Fibroblast of lung (primary cell): ENCODE data around the gene S100G. TPM values are rescaled to one million over a fixed set of nuclear protein-coding genes. Genes with fewer than 3 reads are reported as not detected.

Experiments used
- DNase-seq, 2 donors: peaks; one replicate each; pipeline versions ENCODE4 v3.0.0 to v3.0.0-alpha.2; 2010; ENCODE audit warnings: low read depth in 2 of 2
- H2AFZ ChIP-seq: 2 replicates; pipeline ENCODE4 v1.5.1; 2012; ENCODE audit warnings: low read length, control low read depth, inconsistent platforms
- H3K27ac ChIP-seq: 2 replicates; pipeline ENCODE4 v1.5.1; 2011; ENCODE audit warnings: low read length, control low read depth; ENCODE audit not compliant: insufficient read depth
- H3K27me3 ChIP-seq: 2 replicates; pipeline ENCODE4 v1.5.1; 2011; ENCODE audit warnings: mild to moderate bottlenecking, low read length; ENCODE audit not compliant: control insufficient read depth, insufficient read depth
- H3K36me3 ChIP-seq: 2 replicates; pipeline ENCODE4 v1.5.1; 2011; ENCODE audit warnings: low read length; ENCODE audit not compliant: control insufficient read depth, insufficient read depth
- H3K4me1 ChIP-seq: 2 replicates; pipeline ENCODE4 v1.5.1; 2011; ENCODE audit warnings: low read length; ENCODE audit not compliant: control insufficient read depth, insufficient read depth; ENCODE audit errors: extremely low read depth
- H3K4me2 ChIP-seq: 2 replicates; pipeline ENCODE4 v1.5.1; 2011; ENCODE audit warnings: low read length, control low read depth; ENCODE audit not compliant: insufficient read depth; ENCODE audit errors: extremely low read depth
- H3K4me3 ChIP-seq, 4 experiments: fragments of 200-600 bp in 1 of 4; sonication (generic) in 1 of 4; replicated peaks in 1 of 4; 2 replicates each; pipeline ENCODE4 v1.5.1; 2011 to 2016; ENCODE audit warnings: low read length in 4 of 4, low read depth in 3 of 4, mild to moderate bottlenecking in 3 of 4, control low read depth in 2 of 4, inconsistent platforms in 1 of 4, mixed read lengths in 1 of 4; ENCODE audit not compliant: insufficient read depth in 1 of 4; ENCODE audit errors: control extremely low read depth in 1 of 4
- H3K79me2 ChIP-seq: 2 replicates; pipeline ENCODE4 v1.5.1; 2012; ENCODE audit warnings: mild to moderate bottlenecking, low read length, inconsistent platforms; ENCODE audit not compliant: control insufficient read depth, insufficient read depth
- H3K9ac ChIP-seq: 2 replicates; pipeline ENCODE4 v1.5.1; 2011; ENCODE audit warnings: mild to moderate bottlenecking, low read length, control low read depth; ENCODE audit not compliant: insufficient read depth
- H3K9me3 ChIP-seq: 2 replicates; pipeline ENCODE4 v1.5.1; 2012; ENCODE audit warnings: low read depth, low read length; ENCODE audit not compliant: control insufficient read depth, insufficient read depth
- H4K20me1 ChIP-seq: 2 replicates; pipeline ENCODE4 v1.5.1; 2011; ENCODE audit warnings: low read length; ENCODE audit not compliant: control insufficient read depth, insufficient read depth; ENCODE audit errors: extremely low read depth
- CTCF ChIP-seq, 2 donors: IDR thresholded peaks in 1 of 2; conservative IDR thresholded peaks in 1 of 2; 1 replicate in 1 of 2; 2 replicates in 1 of 2; pipeline ENCODE4 v1.5.1; 2011 to 2012; ENCODE audit warnings: low read length in 2 of 2, control low read depth in 1 of 2, inconsistent platforms in 1 of 2, low read depth in 1 of 2, mild to moderate bottlenecking in 1 of 2
- EZH2 ChIP-seq: IDR thresholded peaks from 2 replicates; pipeline ENCODE4 v1.5.1; 2012; ENCODE audit warnings: low read length, control low read depth, mild to moderate bottlenecking; ENCODE audit errors: missing control alignments
- polyA plus RNA-seq, 2 donors: library from polyadenylated mRNA; depleted of rRNA in 1 of 2; stranded (reverse) in 1 of 2; unstranded in 1 of 2; fragments of >200 nt; gene quantifications; 2 replicates each; pipeline ENCODE4 v1.2.1, GENCODE V29; 2011 to 2012; ENCODE audit warnings: missing spikeins in 1 of 2
- total RNA-seq: library from RNA; depleted of rRNA; stranded (reverse); fragments of >200 nt; gene quantifications from 2 replicates; pipeline ENCODE4 v1.2.1, GENCODE V29; 2014

Gene S100G
- total and polyA plus RNA-seq, 2 donors (not counting 1 experiment from before 2014, with no cell fraction given), result not detected

GRCh38 chrX:16671005-16671404 is 21.0 kb downstream of the S100G start:
- H3K9me3 ChIP-seq, result no peaks in the 10 kb centered on the region
- no peaks in the 10 kb centered on the region for H3K36me3 ChIP-seq
- H3K9ac ChIP-seq, result no peak overlapping the region
- H3K27me3 ChIP-seq, result no peaks in the 10 kb centered on the region
- peaks cover 7% of the 10 kb centered on the region for H3K4me1 ChIP-seq
- no peak overlapping the region for H3K4me2 ChIP-seq
- H2AFZ ChIP-seq, result no peak overlapping the region
- H3K27ac ChIP-seq, result no peak overlapping the region
- TF ChIP-seq CTCF (conservative IDR thresholded peaks at IDR 0.05 in 1 of 2, IDR thresholded peaks at IDR 0.05 in 1 of 2; ENCODE audit: low read depth in 1 of 2, low read length in 2 of 2) (peak in 1 of 2 donors; percentile 24), EZH2 (no peak)
- no peaks in the 10 kb centered on the region for H4K20me1 ChIP-seq
- H3K79me2 ChIP-seq, result no peaks in the 10 kb centered on the region
- peak; percentile 45 to 69 for DNase-seq
- no peak overlapping the region for H3K4me3 ChIP-seq

- Histone ChIP-seq H3K27me3 (no peaks in the 10 kb centered on the region), H3K4me1 (no peaks in the 10 kb centered on the region), H3K4me2 (no peak overlapping the region), H3K9me3 (no peaks in the 10 kb centered on the region), H3K36me3 (no peaks in the 10 kb centered on the region), H3K9ac (no peak overlapping the region), H4K20me1 (no peaks in the 10 kb centered on the region), H2AFZ (no peak overlapping the region), H3K27ac (no peak overlapping the region), H3K4me3 (no peak overlapping the region), H3K79me2 (no peaks in the 10 kb centered on the region)
- TF ChIP-seq CTCF (conservative IDR thresholded peaks at IDR 0.05 in 1 of 2, IDR thresholded peaks at IDR 0.05 in 1 of 2; ENCODE audit: low read depth in 1 of 2, low read length in 2 of 2) (no peak), EZH2 (no peak)
- DNase-seq, result no peak
Observed at GRCh38 chrX:16678689-16679088, 28.7 kb downstream of the S100G start.

- no peaks in the 10 kb centered on the region for H4K20me1 ChIP-seq
- H3K9me3 ChIP-seq, result no peaks in the 10 kb centered on the region
- no peak overlapping the region for H3K9ac ChIP-seq
- H3K4me1 ChIP-seq, result no peaks in the 10 kb centered on the region
- H3K4me2 ChIP-seq, result no peak overlapping the region
- no peaks in the 10 kb centered on the region for H3K27me3 ChIP-seq
- TF ChIP-seq CTCF (conservative IDR thresholded peaks at IDR 0.05 in 1 of 2, IDR thresholded peaks at IDR 0.05 in 1 of 2; ENCODE audit: low read depth in 1 of 2, low read length in 2 of 2) (no peak), EZH2 (no peak)
- no peak overlapping the region for H3K27ac ChIP-seq
- no peaks in the 10 kb centered on the region for H3K79me2 ChIP-seq
- DNase-seq, result no peak
- H3K36me3 ChIP-seq, result no peaks in the 10 kb centered on the region
- no peak overlapping the region for H3K4me3 ChIP-seq
- no peak overlapping the region for H2AFZ ChIP-seq
Observed at GRCh38 chrX:16683007-16683664, 33.2 kb downstream of the S100G start.
